ENCODE results near the gene CTIF.

DNA sequence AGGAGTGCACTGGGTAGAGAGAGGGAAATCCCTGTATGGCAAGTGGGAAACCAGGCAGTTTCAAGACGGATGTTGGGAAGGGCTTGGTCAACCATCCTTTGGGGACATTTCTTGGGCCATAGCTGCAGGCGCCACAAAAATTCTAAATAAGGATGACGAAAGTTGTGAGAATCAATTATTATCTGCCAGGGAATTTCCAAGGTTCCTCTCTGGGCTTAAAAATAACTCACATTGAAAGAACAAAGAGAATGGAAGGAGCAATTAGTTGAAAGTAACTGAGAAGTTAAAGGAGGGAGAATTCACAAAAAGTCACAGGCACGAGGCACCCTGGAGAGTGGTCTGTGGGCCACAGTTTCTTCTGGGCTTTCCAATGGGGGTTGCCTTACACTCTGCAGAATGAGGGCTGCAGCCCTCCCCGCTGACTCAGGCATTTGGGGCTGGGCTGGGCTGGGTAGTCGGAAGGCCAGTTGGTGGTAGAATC is 216.2 kb downstream of the CTIF start:
- TF ChIP-seq, protein P1, sequence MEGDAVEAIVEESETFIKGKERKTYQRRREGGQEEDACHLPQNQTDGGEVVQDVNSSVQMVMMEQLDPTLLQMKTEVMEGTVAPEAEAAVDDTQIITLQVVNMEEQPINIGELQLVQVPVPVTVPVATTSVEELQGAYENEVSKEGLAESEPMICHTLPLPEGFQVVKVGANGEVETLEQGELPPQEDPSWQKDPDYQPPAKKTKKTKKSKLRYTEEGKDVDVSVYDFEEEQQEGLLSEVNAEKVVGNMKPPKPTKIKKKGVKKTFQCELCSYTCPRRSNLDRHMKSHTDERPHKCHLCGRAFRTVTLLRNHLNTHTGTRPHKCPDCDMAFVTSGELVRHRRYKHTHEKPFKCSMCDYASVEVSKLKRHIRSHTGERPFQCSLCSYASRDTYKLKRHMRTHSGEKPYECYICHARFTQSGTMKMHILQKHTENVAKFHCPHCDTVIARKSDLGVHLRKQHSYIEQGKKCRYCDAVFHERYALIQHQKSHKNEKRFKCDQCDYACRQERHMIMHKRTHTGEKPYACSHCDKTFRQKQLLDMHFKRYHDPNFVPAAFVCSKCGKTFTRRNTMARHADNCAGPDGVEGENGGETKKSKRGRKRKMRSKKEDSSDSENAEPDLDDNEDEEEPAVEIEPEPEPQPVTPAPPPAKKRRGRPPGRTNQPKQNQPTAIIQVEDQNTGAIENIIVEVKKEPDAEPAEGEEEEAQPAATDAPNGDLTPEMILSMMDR (IDR thresholded peaks at IDR 0.05) = no peak
- TF ChIP-seq POLR2A (IDR thresholded peaks at IDR 0.05) = no peak
- TF ChIP-seq POLR2AphosphoS5 (IDR thresholded peaks at IDR 0.05; ENCODE audit: insufficient read depth in 1 of 2, low read depth in 1 of 2) = no peak
